Activated CD8-positive, alpha-beta memory T cell treated with anti-CD3 and anti-CD28 coated beads for 24 hours (primary cell): ENCODE data around the gene HMGCL.
"Not testable (repeated sequence)": the region's sequence is repeated elsewhere in the genome, so short reads cannot be mapped to it uniquely, and the experiment has no call there.

Experiments used
- DNase-seq: peaks from one replicate; pipeline ENCODE4 v3.0.0-alpha.2; 2020

Gene HMGCL

DNA sequence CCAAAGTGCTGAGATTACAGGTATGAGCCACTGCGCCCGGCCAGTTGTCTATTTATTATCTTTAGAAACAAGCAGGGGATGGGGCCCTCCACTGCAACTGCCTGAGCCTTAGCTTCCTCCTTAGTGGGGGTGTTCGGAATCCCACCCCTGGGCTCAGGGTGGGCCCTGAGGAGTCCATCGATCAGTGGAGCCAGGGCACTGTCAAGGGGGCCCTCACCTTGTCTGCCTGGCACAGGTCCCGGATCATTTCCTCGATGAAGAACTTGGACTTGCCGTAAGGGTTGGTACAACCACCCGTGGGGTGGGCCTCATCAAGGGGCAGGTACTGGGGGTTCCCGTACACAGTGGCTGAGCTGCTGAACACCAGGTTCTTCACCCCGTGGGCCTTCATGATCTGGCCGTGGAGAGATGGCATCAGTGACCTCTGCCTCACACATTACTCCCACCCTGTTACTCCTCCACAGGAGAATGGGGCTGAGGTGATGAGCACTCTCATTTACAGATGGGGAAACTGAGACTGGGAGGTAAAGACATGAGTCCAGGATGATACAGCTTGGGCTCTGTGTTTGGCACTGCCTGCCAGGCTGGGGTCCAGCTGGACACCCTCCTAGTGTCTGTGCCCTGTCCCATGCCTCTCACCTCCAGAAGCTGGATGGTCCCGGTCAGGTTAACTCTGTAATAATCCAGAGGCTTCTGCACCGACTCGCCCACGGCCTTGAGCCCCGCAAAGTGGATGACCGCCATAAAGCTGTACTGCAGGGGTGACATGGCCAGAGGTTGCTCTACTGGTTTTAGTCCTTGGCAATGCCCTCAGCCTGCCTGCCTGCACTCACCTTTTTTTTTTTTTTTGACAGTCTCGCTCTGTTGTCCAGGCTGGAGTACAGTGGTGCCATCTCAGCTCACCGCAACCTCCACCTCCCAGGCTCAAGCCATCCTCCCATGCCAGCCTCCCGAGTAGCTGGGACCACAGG lies 27.5 kb downstream of the HMGCL start:
- DNase-seq = no peak

DNA sequence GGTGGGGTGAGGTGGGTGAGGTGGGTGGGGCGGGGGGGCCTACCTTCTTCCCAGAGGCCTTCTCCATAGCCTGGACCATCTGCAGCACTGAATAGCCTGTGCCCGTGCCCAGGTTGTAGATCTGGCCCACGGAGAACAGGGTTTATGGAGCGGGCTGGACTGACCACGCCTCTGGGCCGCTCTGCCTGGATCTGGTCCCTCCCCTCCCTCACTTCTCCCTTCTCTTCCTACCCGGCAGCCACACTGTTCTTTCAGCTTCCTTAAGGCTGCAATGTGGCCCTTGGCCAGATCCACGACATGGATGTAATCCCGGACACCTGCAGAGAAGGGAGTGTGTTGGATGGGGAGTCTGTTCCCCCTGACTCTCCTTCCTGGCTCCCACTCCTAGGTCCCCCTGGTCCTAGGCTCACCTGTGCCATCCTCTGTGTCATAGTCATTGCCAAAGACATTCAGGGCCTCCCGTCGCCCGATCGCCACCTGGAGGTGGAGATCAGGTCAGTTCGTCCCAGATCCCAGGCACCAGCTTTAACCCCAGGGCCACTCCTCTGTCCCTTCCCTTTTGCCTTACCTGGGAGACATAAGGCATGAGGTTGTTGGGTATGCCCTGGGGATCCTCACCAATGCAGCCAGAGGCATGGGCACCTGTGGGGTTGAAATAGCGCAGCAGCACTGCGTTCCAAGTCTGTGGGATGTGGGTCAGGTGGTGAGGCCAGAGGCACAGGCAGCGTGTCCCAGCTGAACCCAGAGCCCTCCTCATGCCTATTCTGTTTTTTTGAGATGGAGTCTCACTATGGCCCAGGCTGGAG lies 28.6 kb downstream of the HMGCL start:
- no peak for DNase-seq

DNA sequence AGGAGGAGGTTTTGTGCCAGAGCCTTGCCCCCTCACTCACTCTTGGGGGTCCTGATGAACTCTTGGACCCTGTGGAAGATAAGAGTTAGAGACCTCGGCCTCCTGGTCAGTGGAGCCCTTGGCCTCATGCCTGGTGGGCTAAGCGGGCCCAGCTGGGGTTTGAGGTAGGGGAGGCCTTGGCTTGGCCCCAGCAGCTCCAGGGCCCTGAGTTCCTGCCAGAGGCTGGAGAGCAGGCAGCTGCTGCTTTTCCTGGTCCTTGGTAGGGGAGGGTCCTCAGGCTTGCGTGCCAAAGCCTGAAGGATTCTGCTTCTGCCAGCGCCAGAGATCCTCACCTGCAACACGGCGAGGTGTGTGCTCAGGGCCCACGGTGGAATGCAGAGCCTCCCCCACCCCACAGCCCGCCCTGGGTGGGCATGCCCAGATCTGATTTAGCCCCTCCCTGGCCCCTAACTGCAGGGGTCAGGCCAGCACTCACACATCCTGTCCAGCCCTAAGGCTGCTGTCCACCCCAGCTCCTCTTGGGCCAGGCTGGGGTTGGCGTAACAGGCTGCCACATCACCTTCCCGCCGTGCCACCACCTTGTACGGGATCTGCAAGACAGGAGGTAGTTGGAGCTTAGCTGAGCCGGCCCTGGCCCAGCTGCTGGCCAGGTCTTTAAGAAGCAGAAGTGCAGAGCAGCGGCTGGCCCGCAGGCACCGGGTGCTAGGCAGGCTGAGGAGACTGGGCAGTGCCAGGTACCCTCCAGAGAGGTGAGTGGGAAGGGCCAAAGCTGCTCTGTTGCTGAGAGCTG lies 29.4 kb downstream of the HMGCL start:
- DNase-seq = no peak

DNA sequence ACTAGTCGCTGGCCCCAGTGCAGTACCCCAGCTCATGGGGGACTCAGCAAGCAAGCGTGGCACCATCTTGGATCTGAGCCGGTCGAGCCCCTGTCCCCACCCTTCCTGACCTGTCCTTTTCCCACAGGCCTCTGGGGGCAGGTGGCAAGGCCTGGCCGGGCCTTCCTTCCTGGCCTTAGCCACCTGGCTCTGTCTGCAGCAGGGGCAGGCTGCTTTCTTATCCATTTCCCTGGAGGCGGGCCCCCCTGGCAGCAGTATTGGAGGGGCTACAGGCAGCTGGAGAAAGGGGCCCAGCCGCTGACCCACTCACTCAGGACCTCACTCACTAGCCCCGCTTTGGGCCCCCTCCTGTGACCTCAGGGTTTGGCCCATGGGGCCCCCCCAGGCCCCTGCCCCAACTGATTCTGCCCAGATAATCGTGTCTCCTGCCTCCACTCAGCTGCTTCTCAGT lies 30.5 kb downstream of the HMGCL start:
- not testable (repeated sequence) for DNase-seq

DNA sequence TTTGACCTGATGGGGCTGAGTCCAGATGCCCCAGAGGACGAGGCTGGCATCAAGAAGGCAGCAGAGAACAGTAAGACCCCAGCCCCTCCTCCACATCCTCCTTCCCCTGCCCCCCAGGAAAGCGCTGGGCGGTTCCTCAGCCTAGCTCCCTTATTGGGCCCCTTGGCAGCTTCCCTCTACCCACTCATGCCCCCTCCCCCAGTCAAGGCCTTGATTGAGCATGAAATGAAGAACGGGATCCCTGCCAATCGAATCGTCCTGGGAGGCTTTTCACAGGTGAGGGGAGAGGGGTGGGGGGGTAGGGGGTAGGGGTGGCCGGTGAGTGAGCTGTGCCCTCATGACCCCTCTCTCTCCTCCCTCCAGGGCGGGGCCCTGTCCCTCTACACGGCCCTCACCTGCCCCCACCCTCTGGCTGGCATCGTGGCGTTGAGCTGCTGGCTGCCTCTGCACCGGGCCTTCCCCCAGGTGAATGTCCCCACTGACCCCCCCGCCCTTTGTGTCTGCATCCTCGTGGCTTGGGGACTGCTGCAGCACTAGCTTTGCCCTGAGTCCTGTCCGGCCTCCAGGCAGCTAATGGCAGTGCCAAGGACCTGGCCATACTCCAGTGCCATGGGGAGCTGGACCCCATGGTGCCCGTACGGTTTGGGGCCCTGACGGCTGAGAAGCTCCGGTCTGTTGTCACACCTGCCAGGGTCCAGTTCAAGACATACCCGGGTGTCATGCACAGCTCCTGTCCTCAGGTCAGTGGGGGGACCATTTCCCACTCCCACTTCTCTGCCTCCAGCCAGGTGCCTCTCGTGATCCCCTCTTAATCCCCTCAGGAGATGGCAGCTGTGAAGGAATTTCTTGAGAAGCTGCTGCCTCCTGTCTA lies 31.1 kb downstream of the HMGCL start:
- no peak for DNase-seq

DNA sequence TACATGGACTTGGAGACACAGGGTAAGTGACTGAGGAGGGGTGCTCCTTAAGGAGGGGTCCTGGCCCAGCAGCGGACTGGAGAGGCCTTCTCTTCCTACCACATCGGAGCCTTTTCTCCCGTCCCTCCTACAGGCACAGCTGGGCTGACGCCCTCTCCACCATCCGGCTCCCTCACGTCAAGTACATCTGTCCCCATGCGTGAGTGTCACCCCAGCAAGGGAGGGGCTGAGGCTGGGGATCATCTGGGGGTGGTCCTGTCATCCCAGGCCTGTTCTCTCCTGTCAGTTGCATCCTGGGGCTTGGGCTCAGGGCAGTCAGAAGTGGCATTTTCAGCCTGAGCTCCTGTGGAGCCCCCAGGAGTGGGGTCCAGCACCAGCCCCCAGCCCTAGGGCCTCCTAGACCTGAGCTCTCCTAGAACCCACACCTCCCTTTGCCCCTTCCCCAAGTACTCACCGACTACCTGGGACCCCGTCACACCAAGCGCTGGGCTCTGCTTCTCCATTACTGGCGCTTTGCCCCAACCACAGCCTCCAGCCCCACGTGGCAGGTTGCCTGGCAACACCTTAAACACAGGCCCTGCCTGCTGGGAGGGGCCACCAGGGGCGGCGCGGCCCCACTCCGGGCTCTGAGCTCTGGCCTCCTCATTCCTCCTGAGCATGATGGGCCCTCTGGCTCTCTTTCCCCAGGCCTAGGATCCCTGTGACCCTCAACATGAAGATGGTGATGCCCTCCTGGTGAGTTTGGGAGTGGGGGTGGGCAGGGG lies 32.0 kb downstream of the HMGCL start:
- DNase-seq = peak; percentile 62

DNA sequence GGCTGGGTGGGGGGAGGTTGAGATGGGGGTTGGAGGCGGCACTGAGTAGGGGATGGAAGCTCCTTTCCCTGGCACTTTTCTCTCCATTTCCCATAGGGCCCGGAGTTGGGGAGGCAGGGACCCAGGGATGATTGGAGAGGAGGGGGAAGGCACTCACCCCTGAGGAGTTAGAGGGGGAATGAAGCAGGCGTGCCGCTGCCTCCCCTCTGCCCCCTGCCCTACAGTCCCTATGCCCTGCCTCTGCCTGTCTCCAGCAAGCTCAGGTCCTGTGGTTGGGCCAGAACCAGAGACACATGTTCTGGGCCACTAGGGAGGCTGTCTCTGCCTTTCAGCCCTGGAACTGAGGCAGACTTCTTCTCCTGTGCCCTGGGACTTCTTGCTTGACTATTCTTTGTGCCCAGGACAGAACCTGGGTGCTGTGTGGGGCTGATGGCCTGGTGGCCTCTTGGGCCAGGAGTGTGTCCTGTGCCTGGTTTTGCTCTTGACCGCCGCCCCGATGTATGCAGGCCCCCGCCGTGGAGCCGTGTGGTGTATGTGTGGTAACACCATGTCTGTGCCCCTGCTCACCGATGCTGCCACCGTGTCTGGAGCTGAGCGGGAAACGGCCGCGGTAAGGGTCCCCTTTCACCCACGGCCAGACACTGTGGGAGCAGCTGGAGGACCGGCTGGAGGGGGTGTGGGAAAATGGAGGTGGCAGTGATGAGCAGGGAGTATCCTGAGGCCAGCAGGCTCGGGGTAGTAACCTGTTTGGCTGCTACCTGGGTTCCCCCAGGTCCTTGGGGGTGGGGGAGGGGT lies 32.9 kb downstream of the HMGCL start:
- DNase-seq = no peak

DNA sequence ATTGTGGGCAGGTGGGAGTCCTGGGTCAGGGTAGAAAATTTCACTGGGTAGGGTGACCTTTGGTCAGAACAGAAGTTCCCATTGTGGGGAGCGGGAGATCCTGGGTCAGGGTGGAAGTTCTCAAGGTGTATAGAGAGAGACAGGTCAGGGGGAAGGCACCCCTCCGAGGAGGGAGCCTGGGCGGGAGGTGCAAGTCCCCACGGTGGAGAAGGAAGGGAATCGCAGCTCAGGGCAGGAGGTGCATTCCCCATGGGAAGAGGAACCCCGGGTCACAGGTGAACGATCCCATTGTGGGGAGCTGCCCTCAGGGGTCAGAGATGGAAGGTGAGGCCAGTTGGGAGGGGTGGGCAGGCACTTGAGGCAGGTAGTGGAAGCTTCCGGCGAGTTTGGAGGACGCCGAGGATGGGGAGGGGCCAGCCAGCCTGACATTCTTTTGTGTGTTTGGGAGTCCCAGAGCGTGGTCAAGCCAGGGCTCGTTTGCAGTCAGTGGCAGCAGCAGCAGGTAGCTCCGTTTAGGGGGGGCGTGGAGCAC lies 33.6 kb downstream of the HMGCL start:
- peak; percentile 70 for DNase-seq

DNA sequence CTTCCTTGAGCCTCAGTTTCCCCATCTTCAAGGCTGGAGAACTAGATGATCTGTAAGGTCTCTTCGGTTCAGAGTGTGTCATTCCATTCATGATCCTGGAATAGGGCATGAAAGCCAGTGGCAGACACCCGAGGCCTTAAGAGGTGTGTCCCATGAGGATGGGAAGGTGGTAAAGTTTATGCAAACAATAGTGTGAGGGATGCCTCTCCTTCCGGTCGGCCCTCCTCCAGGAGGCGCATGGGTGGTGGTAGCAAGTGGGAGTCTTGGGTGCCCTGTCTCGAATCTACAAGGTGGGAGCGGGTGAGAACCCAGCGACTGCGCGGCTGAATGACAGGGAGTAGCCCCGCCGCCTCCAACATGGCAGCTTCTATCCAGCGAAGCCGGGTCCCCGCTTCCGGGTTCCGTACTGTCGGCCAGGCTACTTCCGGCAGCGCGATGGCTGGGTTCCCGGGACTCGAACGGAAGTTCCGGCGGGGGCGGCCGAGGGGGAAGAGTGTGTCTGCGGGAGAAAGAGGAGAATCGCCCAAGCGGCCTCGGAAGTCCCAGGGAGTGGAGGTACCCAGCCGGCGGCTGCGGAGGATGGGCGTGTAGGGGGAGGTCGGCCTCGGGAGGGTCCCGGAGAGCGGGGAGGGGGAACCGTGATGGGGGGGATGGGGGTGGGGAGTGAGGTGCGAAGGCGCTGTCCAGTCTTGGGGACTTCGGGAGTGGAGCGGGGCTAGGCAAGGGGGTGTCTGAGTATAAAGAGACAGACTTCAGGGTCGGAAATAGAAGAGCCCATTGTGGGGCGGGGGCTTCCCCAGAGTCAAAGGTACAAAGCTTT lies 34.3 kb downstream of the HMGCL start, which contains the start of gene LYPLA2:
Gene LYPLA2, plus strand, starts transcription at position 450 of the 820 bp plus-strand sequence. CDS start 1,538 bp downstream, outside the sequence.
- peak; percentile 94 for DNase-seq

DNA sequence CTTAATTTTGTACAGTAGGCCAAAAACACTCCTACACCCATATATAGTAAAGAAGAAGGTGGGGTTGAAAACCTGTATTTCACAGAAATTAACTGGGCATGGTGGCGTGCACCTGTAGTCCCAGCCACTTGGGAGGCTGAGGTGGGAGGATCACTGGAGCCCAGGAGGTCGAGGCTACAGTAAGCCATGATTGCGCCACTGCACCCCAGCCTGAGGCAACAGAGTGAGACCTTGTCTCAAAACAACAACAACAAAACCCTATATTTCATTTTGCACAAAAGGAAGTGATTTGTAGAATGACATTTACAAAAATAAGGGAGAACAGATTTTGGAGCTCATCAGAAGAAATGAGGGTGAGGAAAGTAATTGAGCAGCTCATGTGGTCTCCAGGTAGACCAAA lies 36.5 kb downstream of the HMGCL start:
- DNase-seq = no peak

DNA sequence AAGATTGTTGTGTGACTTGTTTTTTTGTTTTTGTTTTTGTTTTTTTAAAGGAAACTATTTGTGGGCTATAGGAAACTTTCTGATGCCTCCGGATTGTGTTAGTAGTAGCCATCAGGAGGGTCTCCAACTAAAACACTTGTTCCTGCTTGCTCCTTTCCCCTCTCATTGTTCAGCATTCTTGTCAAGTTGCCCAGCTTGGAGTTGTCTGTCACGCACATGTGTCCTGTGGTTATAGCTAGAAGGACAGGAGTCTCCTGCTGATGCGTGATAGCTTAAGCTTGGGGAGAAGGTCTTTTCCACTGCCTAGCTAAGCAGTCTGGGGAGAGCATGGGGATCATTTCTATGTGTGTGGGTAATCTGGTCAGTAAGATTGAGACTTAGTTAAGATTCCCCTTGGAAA lies 37.5 kb downstream of the HMGCL start:
- no peak for DNase-seq

DNA sequence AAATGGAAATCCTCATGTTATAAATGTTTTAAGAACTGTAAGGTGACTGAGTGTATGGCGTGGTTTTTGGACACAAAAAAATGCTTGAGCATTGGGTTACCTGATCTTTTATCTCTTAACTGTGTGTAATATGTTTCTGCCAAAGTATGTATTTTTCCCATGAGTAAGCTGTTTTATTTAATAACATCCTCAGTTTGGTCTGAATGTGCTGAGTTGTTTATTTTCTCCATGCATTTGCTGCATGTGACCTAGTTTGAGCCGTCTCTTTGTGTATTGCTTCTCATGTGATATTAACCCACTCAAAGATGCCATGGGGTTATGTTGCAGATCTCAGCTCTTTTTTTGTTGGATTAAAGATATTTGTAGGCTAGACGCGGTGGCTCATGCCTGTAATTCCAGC lies 40.4 kb downstream of the HMGCL start:
- no peak for DNase-seq

DNA sequence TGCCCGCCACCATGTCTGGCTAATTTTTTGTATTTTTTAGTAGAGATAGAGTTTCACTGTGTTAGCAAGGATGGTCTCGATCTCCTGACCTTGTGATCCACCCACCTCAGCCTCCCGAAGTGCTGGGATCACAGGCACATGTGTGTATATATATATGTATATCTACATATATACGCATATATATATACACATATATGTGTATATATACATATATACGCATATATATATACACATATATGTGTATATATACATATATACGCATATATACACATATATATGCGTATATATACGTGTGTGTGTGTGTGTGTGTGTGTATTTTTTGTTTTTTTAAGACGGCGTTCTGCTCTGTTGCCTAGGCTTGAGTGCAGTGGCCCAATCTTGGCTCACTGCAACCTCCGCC lies 42.1 kb downstream of the HMGCL start:
- not testable (repeated sequence) for DNase-seq

DNA sequence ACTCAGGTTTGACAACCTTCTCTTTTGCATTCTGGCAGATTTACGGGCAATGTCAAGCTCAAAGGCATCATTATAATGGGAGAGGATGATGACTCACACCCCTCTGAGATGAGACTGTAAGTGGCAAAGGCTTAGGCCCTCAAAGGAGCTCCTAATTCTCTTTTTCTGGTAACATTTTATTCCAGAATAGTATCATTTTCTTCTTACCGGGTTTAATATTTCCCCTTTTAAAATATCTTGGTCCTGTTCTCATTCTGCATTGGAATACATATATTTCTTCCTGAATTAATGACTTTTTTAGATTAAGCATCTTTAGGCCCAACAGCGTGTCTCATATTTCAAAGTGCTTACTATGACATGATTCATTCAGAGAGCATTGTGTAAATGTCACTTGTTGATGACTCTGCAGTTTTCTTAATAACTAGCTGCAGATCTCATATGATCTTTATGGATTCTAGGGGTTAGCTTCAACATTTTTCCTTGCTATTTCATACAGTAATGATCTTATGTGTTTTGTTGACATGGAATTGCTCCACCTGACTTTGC lies 45.3 kb downstream of the HMGCL start:
- DNase-seq = no peak

DNA sequence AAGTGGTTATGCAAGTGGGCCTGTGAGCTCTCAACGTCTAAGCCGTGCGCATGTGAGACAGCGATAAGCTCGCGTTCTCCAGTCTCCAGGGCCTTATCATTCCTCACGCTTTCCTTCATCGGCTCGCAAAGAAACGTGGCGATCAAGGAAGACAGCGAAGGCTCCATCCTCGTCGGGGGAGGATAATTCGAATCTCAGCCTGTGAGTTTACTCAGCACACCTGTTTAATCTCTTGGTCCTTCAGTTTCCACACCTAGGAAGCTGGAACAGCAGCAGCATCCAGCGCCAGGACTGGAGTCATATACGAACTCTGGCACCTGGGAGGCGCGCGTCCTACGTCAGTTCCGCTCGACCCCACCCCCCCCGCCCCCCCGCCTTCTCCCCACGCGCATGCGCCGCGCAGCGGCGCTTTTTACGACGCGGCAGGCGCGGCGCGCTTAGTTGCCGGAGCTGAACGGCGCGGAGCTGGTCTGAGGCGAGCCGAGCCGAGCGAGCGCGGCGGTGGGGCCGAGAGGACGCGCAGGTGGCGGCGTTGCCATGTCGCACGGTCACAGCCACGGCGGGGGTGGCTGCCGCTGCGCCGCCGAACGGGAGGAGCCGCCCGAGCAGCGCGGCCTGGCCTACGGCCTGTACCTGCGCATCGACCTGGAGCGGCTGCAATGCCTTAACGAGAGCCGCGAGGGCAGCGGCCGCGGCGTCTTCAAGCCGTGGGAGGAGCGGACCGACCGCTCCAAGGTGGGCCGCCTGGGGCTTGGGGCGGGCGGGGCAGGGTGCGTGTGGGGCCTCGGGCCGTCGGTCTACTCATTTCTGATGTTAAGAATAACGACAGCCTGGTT lies 47.0 kb downstream of the HMGCL start, which contains the start of gene PITHD1:
Gene PITHD1, plus strand, starts transcription at position 440 of the 836 bp plus-strand sequence. Its CDS starts 98 bp downstream, at position 538.
- DNase-seq = peak; percentile 89

DNA sequence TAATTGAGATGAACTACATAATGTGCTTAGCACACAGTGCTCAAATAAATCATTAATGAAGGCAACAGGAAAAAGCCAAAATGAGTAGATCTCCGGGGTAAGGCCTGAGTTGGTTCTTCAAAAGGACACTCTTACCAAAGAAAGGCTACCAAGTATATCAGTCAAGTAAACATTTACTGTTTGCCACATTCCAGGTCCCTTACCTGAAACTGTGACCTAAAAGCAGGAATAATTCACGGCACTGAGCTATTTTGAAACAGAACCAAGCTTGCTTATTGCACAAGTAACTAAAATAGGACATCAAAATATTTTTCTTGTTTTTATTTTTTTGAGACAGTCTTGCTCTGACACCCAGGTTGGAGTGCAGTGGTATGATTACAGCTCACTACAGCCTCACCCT lies 49.0 kb downstream of the HMGCL start:
- DNase-seq = no peak

DNA sequence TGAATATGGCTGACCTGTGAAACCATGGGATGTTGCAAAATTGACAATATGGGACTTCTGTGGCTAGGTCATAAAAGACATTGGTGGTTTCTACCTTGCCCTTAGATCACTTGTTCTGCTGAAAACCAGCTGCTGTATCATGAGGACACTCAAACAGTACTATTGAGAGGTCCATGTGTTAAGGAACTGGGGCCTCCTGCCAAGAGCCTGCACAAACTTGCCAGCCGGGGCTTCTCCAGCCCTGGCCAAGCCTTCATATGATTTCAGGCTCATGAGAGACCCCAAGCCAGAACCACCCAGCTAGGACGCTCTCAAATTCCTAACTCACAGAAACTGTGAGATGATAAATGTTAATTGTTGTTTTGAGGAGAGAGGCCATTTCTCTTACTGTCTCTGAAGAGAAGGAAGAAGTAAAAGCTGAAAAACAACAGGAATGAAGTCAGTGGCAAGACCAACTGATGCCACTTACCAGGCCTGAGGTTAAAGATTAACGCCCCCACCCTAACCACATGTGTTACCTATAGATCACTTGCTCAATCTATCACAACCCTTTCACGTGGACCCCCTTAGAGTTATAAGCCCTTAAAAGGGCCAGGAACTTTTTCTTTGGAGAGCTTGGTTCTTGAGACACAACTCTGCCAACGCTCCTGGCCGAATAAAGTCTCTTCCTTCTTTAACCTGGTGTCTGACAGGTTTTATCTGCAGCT lies 50.9 kb downstream of the HMGCL start:
- DNase-seq = no peak
